VCaP (cell line): ENCODE measurements around the gene GATAD1.

Source experiments
- H3K27ac ChIP-seq: fragments of 450-650 bp; 2 replicates; pipeline ENCODE4 v1.5.1; 2017
- TF ChIP-seq, protein P1 (sequence below): fragments of 450-650 bp; conservative IDR thresholded peaks from 2 replicates; pipeline ENCODE4 v1.5.1; 2017; ENCODE audit warnings: mild to moderate bottlenecking, moderate library complexity

The GATAD1 gene

DNA sequence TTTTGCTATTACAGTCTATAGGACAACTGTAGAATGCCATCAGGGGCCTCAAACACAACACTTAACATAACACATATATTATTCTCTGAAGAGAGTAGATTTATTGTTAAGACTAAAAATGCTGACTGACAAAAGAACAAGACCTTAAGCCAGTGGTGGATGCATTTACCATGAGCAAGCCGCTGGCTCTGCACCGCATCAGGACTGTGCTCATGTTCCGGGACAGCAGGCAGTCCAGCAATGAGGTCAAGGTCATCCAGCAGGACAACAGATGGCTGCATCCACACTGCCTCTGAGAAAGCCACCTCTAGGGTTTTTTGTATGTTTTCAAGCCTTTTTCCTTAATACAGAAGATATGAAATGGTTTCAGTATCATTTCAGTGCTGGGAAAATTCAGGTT is 57.3 kb downstream of the GATAD1 start:
- TF ChIP-seq, protein P1, sequence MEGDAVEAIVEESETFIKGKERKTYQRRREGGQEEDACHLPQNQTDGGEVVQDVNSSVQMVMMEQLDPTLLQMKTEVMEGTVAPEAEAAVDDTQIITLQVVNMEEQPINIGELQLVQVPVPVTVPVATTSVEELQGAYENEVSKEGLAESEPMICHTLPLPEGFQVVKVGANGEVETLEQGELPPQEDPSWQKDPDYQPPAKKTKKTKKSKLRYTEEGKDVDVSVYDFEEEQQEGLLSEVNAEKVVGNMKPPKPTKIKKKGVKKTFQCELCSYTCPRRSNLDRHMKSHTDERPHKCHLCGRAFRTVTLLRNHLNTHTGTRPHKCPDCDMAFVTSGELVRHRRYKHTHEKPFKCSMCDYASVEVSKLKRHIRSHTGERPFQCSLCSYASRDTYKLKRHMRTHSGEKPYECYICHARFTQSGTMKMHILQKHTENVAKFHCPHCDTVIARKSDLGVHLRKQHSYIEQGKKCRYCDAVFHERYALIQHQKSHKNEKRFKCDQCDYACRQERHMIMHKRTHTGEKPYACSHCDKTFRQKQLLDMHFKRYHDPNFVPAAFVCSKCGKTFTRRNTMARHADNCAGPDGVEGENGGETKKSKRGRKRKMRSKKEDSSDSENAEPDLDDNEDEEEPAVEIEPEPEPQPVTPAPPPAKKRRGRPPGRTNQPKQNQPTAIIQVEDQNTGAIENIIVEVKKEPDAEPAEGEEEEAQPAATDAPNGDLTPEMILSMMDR, result no peak
- H3K27ac ChIP-seq, result no peak overlapping the region

DNA sequence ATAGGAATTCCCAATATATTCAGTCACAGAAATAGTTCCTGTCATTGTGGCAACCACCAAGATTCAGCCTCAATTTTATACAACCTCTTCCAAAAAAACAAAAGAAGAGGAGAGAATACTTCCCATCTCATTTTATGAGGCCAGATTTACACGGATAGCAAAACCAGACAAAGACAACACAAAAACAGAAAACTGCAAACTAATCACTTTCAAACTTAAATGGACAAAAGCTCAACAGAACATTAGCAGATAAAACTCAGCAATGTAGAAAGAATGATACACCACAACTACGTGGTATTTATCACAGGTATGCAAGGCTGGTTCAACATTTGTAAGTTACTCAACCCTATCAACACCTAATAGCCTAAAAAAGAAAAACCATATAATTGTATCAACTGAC is 59.1 kb downstream of the GATAD1 start:
- H3K27ac ChIP-seq, result no peak overlapping the region
- TF ChIP-seq, protein P1, result no peak

DNA sequence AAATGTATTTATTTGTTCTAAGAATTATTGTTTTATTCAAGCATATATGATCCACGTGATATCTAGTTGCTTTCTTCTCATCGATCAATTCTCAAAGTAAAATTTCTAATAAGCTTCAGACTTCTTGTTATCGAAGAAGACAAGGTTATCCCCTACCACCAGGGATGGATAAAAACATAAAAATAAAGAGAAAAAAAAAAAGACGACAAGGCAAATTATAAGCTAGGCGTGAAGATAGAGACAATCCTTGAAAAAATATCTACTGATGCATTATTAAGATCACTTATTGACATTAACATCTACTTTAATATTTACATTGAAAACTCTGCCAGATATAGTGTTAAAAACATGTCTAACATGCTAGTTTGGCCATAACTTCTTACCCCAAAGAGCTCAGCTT is 61.7 kb downstream of the GATAD1 start:
- TF ChIP-seq, protein P1, result no peak

More for the DNA sequence above, 61.7 kb downstream of the GATAD1 start:
- no peak overlapping the region for H3K27ac ChIP-seq
